Measurements from ENCODE around the gene GRIP2. TPM values are rescaled to one million over a fixed set of nuclear protein-coding genes. Genes with fewer than 3 reads are reported as not detected.

The GRIP2 gene
- total and polyA plus RNA-seq, 9 of the 15 experiments (the other 6 are each of a cell fraction or from before 2014, with no cell fraction given): 0.01 TPM; not detected in 7

DNA sequence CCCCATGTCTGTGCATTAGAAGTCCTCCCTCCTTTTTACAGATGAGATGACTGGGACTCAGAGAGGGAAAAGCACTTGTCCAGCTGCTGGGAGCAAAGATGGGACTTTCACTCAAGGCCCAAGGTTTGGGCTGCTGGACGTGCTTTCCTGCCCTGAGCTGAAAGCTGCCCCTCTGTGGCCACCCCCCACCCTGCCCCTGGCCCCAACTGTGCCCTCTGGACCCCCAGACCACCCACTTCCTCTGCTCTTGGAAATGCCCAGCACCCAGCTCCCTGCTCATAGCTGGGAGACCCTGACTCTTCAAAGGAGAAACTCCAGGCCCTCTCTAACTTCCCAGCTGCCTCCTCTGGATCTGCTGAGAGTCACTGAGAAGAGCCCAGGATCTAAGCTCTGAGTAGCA lies 20.7 kb downstream of the GRIP2 start:
- no TSS peak for BruUV-seq (replicated peaks)
- no peak overlapping the region for H3K4me3 ChIP-seq
- no peaks in the 10 kb centered on the region for H3K9me1 ChIP-seq (ENCODE audit: control insufficient read depth, insufficient read depth, low read length)
- peaks cover 0 to 17% of the 10 kb centered on the region in 2 experiments; a peak in 2 of 5 replicates for H3K4me1 ChIP-seq (replicated peaks in 1 of 2; ENCODE audit: control insufficient read depth in 2 of 2, insufficient read depth in 2 of 2, low read length in 2 of 2)
- no peaks in the 10 kb centered on the region for H3K36me3 ChIP-seq (ENCODE audit: control insufficient read depth, insufficient read depth, low read length)
- H3K9ac ChIP-seq (ENCODE audit: insufficient read depth in 1 of 2, low read depth in 2 of 2, low read length in 2 of 2): no peak overlapping the region
- WGBS (ENCODE audit: insufficient coverage, low coverage, missing lambda C conversion rate): no CpG with 5 or more reads among the region's 1 CpG
- POLR2A ChIA-PET: interaction anchor here (0.9 to 1.6 kb wide), 3 partner anchors 8 to 316 kb away, joined by 3 to 6 read pairs (median 4); no protein-coding TSS in a partner anchor
- ATAC-seq (peak; percentile 21; the same call in 1 of the 3 replicates), DNase-seq (ENCODE audit: extremely low read depth in 1 of 4, low spot score in 3 of 4) (no peak), FAIRE-seq (no peak)
- no peak for TF ChIP-seq ZSCAN29 (IDR thresholded peaks at IDR 0.05)
- TF ChIP-seq TCF3 (CRISPR knock-in tag; IDR thresholded peaks at IDR 0.05): no peak
- no peak for TF ChIP-seq ZNF707 (CRISPR knock-in tag; conservative IDR thresholded peaks at IDR 0.05)
- TF ChIP-seq FIP1L1 (IDR thresholded peaks at IDR 0.05; ENCODE audit: low read depth, low read length, poor library complexity, severe bottlenecking): no peak
- no peak for TF ChIP-seq ZNF780A (CRISPR knock-in tag; IDR thresholded peaks at IDR 0.05)
- no peak for TF ChIP-seq FOXP4 (CRISPR knock-in tag; IDR thresholded peaks at IDR 0.05; ENCODE audit: borderline replicate concordance)
- no peak for TF ChIP-seq CHD4 (IDR thresholded peaks at IDR 0.05; ENCODE audit: insufficient read depth, insufficient replicate concordance, low read depth, low read length, poor library complexity, severe bottlenecking)
- no peak for TF ChIP-seq ZC3H8 (IDR thresholded peaks at IDR 0.05)
- no peak for TF ChIP-seq ZNF655 (CRISPR knock-in tag; IDR thresholded peaks at IDR 0.05)
- no peak for TF ChIP-seq TCFL5 (CRISPR knock-in tag; conservative IDR thresholded peaks at IDR 0.05)
- TF ChIP-seq, protein P1, sequence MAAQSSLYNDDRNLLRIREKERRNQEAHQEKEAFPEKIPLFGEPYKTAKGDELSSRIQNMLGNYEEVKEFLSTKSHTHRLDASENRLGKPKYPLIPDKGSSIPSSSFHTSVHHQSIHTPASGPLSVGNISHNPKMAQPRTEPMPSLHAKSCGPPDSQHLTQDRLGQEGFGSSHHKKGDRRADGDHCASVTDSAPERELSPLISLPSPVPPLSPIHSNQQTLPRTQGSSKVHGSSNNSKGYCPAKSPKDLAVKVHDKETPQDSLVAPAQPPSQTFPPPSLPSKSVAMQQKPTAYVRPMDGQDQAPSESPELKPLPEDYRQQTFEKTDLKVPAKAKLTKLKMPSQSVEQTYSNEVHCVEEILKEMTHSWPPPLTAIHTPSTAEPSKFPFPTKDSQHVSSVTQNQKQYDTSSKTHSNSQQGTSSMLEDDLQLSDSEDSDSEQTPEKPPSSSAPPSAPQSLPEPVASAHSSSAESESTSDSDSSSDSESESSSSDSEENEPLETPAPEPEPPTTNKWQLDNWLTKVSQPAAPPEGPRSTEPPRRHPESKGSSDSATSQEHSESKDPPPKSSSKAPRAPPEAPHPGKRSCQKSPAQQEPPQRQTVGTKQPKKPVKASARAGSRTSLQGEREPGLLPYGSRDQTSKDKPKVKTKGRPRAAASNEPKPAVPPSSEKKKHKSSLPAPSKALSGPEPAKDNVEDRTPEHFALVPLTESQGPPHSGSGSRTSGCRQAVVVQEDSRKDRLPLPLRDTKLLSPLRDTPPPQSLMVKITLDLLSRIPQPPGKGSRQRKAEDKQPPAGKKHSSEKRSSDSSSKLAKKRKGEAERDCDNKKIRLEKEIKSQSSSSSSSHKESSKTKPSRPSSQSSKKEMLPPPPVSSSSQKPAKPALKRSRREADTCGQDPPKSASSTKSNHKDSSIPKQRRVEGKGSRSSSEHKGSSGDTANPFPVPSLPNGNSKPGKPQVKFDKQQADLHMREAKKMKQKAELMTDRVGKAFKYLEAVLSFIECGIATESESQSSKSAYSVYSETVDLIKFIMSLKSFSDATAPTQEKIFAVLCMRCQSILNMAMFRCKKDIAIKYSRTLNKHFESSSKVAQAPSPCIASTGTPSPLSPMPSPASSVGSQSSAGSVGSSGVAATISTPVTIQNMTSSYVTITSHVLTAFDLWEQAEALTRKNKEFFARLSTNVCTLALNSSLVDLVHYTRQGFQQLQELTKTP (IDR thresholded peaks at IDR 0.05; ENCODE audit: low read depth in 1 of 2, partially characterized antibody in 2 of 2): no peak
- no peaks in the 10 kb centered on the region for H3K79me2 ChIP-seq (ENCODE audit: control insufficient read depth, insufficient read depth, low read length)
- H3K9me3 ChIP-seq (replicated peaks; ENCODE audit: control insufficient read depth, insufficient read depth, low read depth, low read length): no peaks in the 10 kb centered on the region
- peaks cover 74 to 76% of the 10 kb centered on the region in 2 experiments for H3K27me3 ChIP-seq (ENCODE audit: control insufficient read depth in 2 of 2, insufficient read depth in 2 of 2, low read length in 2 of 2)
- intact Hi-C loops (cut with micrococcal nuclease): no loop called here
- H4K20me1 ChIP-seq (replicated peaks; ENCODE audit: control insufficient read depth, insufficient read depth, low read length): peaks cover 13% of the 10 kb centered on the region
- H2AFZ ChIP-seq (ENCODE audit: low read depth, low read length): no peak overlapping the region
- no peak overlapping the region for H3K27ac ChIP-seq (ENCODE audit: extremely low read depth, low read depth, low read length)
- in situ Hi-C loops (cut with MboI): loop anchor here (25.0 kb wide), 1 partner anchor 393 kb away; no protein-coding TSS in a partner anchor
- CTCF ChIA-PET (ENCODE audit: low intra/inter-chr PET ratio): no interaction called here
- H3K4me2 ChIP-seq (ENCODE audit: insufficient read depth, low read length): no peak overlapping the region

Measured in K562 (cell line).